DND-41 (cell line): ENCODE data around the gene RSPH9.

ENCODE experiments used
- ATAC-seq: fragments of 200-7000 bp; cut with Tn5 transposase; 3 replicates; pipeline ENCODE4 v1.9.1; 2021; ENCODE audit warnings: low read depth; ENCODE audit not compliant: insufficient read depth
- DNase-seq: peaks from one replicate; pipeline ENCODE4 v3.0.0-alpha.2; 2020
- H2AFZ ChIP-seq: 2 replicates; pipeline ENCODE4 v1.6.0; 2012; ENCODE audit warnings: low read depth, low read length
- H3K27ac ChIP-seq: 2 replicates; pipeline ENCODE4 v1.5.1; 2012; ENCODE audit warnings: low read length, inconsistent platforms
- H3K27me3 ChIP-seq: fragments of 200-600 bp; sonication (generic); 2 replicates; pipeline ENCODE4 v1.6.0; 2012; ENCODE audit warnings: low read length, mild to moderate bottlenecking, inconsistent platforms; ENCODE audit not compliant: insufficient read depth, poor library complexity
- H3K36me3 ChIP-seq: 2 replicates; pipeline ENCODE4 v1.5.1; 2012; ENCODE audit warnings: low read length, inconsistent platforms; ENCODE audit not compliant: insufficient read depth
- H3K4me1 ChIP-seq: 2 replicates; pipeline ENCODE4 v1.5.1; 2012; ENCODE audit warnings: mild to moderate bottlenecking, low read length; ENCODE audit not compliant: insufficient read depth
- H3K4me2 ChIP-seq: 2 replicates; pipeline ENCODE4 v1.6.0; 2012; ENCODE audit warnings: mild to moderate bottlenecking, moderate library complexity, low read length, inconsistent platforms; ENCODE audit not compliant: insufficient read depth
- H3K4me3 ChIP-seq, 2 experiments: fragments of 200-600 bp in 1 of 2; shearing (Covaris generic) in 1 of 2; 2 replicates each; pipeline ENCODE4 v1.5.1; 2012 to 2016; ENCODE audit warnings: inconsistent platforms in 2 of 2, low read length in 2 of 2, mild to moderate bottlenecking in 2 of 2, low read depth in 1 of 2, moderate library complexity in 1 of 2
- H3K79me2 ChIP-seq: 2 replicates; pipeline ENCODE4 v1.6.0; 2012; ENCODE audit warnings: low read length, inconsistent platforms; ENCODE audit not compliant: insufficient read depth
- H3K9ac ChIP-seq: 2 replicates; pipeline ENCODE4 v1.6.0; 2012; ENCODE audit warnings: low read depth, mild to moderate bottlenecking, inconsistent platforms, low read length, moderate library complexity
- H3K9me3 ChIP-seq: 2 replicates; pipeline ENCODE4 v1.5.1; 2012; ENCODE audit warnings: low read length, moderate library complexity, mild to moderate bottlenecking, inconsistent platforms; ENCODE audit not compliant: insufficient read depth, severe bottlenecking
- H4K20me1 ChIP-seq: 2 replicates; pipeline ENCODE4 v1.6.0; 2012; ENCODE audit warnings: low read length; ENCODE audit not compliant: insufficient read depth
- CTCF ChIP-seq: IDR thresholded peaks from 2 replicates; pipeline ENCODE4 v1.5.1; 2012; ENCODE audit warnings: borderline replicate concordance, low read length, moderate library complexity, mild to moderate bottlenecking; ENCODE audit not compliant: poor library complexity, severe bottlenecking; ENCODE audit errors: extremely low read depth
- EZH2 ChIP-seq: IDR thresholded peaks from 3 replicates; pipeline ENCODE4 v1.6.1; 2012; ENCODE audit warnings: borderline replicate concordance, low read depth, mild to moderate bottlenecking, moderate library complexity, low read length, inconsistent platforms; ENCODE audit not compliant: severe bottlenecking

Gene RSPH9

GRCh38 chr6:43625393-43625992, 19.3 kb upstream of the RSPH9 start:
- no peak overlapping the region for H2AFZ ChIP-seq
- no peak overlapping the region for H3K9ac ChIP-seq
- DNase-seq (no peak), ATAC-seq (no peak)
- H3K4me1 ChIP-seq = peaks cover 33% of the 10 kb centered on the region
- H3K36me3 ChIP-seq = peaks cover 73% of the 10 kb centered on the region
- H3K4me2 ChIP-seq = no peak overlapping the region
- TF ChIP-seq CTCF (no peak), EZH2 (no peak)
- no peak overlapping the region for H3K27ac ChIP-seq
- H3K9me3 ChIP-seq = no peaks in the 10 kb centered on the region
- H4K20me1 ChIP-seq = peaks cover 11% of the 10 kb centered on the region
- H3K79me2 ChIP-seq = peaks cover 31% of the 10 kb centered on the region
- no peak overlapping the region for H3K4me3 ChIP-seq
- H3K27me3 ChIP-seq = no peaks in the 10 kb centered on the region

DNA sequence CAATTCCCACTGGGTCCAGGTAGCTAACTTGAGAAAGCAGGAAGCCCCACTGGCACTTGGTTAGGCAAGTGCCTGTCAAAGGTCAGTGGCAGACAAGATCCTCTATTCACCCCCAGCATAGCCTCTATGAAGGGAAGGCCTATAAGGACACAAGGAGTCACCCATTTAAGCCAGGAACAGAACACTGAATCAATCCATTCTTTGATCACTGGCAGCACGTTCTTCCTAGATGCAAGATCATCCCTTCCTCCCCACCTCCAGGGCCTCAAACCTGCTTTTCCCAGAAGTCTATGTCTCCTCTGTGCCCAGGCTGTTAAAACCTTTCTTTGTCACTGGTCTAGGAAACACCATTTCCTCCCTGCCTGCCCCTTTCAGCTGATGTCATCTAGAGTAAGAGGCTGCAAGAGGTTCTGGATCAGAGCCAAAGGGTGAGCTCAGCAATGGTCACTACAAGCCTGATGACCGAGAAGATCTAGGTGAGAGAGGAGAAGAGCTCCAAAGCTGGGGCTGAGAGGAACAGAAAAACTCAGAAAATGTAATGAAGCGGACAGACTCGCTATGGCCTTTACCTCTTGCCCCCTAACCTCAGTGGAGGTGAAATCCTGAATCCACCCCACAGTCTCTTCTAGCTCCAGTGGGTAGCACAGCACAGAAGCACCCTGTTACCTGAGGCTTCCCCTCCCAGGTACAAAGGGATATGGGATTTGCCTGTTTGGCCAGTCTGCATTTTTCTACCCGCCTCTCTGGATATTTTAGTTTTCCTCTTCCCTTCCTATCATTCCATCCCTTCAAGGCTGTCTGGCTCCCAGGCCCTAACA, 17.6 kb upstream of the RSPH9 start:
- DNase-seq = no peak
- H3K36me3 ChIP-seq = peaks cover 56% of the 10 kb centered on the region
- ATAC-seq = no peak
- peak overlapping the region in 1 of 2 experiments; percentile 70; a peak in 1 of 4 replicates for H3K4me3 ChIP-seq
- TF ChIP-seq CTCF (no peak), EZH2 (no peak)
- no peak overlapping the region for H2AFZ ChIP-seq
- H3K27ac ChIP-seq = peak overlapping the region; percentile 20; the same call in 1 of the 2 replicates
- H4K20me1 ChIP-seq = peaks cover 11% of the 10 kb centered on the region
- peak overlapping the region; percentile 67 for H3K9ac ChIP-seq
- peaks cover 31% of the 10 kb centered on the region for H3K79me2 ChIP-seq
- H3K27me3 ChIP-seq = no peaks in the 10 kb centered on the region
- no peaks in the 10 kb centered on the region for H3K9me3 ChIP-seq
- H3K4me1 ChIP-seq = peaks cover 33% of the 10 kb centered on the region
- peak overlapping the region; percentile 84 for H3K4me2 ChIP-seq

DNA sequence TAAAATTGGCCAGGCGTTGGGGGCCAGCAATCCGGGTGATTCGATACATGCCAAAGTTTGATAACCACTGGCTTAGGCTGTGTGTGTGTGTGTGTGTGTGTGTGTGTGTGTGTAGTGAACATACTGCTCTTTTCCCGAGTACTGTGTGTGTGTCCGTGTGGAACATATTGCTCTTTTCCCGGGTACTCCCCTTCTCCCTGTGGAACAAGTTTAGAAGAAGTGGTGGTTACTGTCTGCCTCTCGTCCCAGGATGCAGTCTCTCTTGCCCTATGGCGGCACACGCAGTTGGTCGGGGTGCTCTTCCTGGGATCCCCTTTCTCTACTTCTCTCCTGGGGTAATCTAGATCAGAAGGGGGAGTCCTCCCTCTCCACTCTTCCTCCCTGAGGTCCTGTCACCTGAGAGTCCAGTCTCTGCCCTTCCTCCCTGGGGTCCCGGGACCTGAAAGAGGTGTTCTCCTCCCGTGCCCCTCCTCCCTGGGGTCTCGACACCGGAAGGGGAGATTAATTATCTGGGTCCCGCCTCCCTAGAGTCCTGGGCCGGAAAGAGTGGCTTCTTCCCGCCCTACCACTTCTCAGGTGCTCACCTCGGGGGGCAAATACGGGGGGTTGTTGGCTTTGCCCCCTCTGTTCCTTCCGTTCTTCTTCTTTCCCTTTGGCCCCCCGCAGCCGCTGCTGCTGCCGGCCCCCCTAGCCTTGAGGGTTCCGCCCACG, 16.3 kb upstream of the RSPH9 start:
- Histone ChIP-seq H2AFZ (peak overlapping the region; percentile 69), H3K4me1 (peaks cover 33% of the 10 kb centered on the region), H4K20me1 (peaks cover 11% of the 10 kb centered on the region), H3K9me3 (no peaks in the 10 kb centered on the region), H3K4me2 (peak overlapping the region; percentile 84), H3K79me2 (peaks cover 31% of the 10 kb centered on the region), H3K9ac (peak overlapping the region; percentile 67), H3K4me3 (peak overlapping the region; percentile 59 to 70), H3K36me3 (peaks cover 42% of the 10 kb centered on the region), H3K27ac (peak overlapping the region; percentile 73), H3K27me3 (no peaks in the 10 kb centered on the region)
- ATAC-seq = peak; percentile 59
- peak; percentile 80 for DNase-seq
- TF ChIP-seq EZH2 = no peak
- TF ChIP-seq CTCF = no peak
